Inflammatory macrophage treated with lipopolysaccharide for 4 hours (primary cell): ENCODE measurements around the gene NDST4.

Experiments used
- DNase-seq: peaks from one replicate; pipeline ENCODE4 v3.0.0-alpha.2; 2020

Gene NDST4

DNA sequence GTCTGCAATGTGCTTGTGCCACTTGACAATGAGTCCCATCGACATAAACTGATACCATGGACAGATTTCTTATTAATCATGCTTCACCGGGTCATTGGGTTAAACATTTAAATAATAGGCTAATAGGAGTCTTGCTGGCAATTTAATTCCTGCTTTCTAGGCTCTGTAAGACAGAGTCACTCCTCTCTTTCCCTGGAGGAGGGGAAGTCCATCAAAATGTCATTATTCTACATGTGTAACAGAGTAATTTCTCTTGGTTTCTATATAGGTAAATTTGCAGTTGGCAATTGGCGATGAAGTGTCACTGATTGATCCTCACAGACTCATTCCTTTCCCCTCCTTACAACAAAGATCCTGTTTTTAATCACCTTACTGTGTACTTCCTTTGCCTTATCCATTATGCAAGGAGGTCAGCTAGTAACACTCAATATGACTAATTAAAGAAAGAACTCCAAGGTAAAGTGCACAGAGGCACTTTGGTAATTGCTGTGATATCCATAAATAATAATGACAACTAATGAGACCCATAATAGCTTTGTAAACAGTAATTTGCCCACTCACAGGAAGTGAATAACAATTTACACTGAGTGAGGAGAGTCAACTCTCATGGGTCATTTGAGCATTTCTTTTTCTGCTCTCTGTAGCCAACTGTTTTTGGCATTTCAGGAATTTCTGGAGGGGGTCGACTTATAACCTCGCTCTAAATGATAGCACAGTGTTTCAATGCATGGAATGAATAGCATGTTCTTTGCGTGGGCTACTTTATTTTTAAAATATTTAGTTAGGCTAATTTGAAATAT, 330.8 kb downstream of the NDST4 start:
- no peak for DNase-seq

DNA sequence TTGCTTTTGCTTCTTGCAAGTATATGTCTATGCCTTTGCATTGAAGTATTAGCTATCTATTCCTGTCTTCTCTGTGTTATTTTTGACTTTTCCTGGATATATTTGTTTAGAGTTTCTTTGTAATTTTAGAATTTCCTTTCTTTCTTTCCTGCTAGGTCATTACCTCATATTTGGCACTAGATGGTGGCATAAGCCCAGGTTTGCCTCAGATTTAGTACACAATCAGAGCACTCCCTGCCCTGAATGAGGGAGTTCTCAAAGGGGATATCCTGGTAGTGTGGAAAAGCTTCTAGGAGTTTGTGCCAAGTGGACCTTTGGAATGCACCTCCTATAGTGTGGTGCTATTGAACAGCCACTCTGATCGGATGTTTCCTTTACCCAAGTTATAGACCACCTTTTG, 333.2 kb downstream of the NDST4 start:
- no peak for DNase-seq
